ENCODE measurements around the gene TMEM151B.

GRCh38 chr6:44327096-44327495, 56.8 kb downstream of the TMEM151B start:
- TF ChIP-seq, protein P1, sequence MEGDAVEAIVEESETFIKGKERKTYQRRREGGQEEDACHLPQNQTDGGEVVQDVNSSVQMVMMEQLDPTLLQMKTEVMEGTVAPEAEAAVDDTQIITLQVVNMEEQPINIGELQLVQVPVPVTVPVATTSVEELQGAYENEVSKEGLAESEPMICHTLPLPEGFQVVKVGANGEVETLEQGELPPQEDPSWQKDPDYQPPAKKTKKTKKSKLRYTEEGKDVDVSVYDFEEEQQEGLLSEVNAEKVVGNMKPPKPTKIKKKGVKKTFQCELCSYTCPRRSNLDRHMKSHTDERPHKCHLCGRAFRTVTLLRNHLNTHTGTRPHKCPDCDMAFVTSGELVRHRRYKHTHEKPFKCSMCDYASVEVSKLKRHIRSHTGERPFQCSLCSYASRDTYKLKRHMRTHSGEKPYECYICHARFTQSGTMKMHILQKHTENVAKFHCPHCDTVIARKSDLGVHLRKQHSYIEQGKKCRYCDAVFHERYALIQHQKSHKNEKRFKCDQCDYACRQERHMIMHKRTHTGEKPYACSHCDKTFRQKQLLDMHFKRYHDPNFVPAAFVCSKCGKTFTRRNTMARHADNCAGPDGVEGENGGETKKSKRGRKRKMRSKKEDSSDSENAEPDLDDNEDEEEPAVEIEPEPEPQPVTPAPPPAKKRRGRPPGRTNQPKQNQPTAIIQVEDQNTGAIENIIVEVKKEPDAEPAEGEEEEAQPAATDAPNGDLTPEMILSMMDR (IDR thresholded peaks at IDR 0.05), result no peak
- TF ChIP-seq POLR2AphosphoS5 (IDR thresholded peaks at IDR 0.05), result no peak
